HG02885 (cell line): ENCODE measurements around the gene RPL34.
A peak's percentile ranks its signal among the peaks of the same experiment; 100 is the strongest.
"Not testable (repeated sequence)": the region's sequence is repeated elsewhere in the genome, so short reads cannot be mapped to it uniquely, and the experiment has no call there.

Experiments
- ATAC-seq: cut with Tn5 transposase; IDR thresholded peaks from one replicate; pipeline ENCODE4 v1.9.1; 2021; ENCODE audit warnings: mild to moderate bottlenecking; ENCODE audit not compliant: unreplicated experiment, poor library complexity

The RPL34 gene

GRCh38 chr4:108620101-108620932 is at the start of gene RPL34:
Gene RPL34, plus strand, starts transcription at chr4:108620576. Its CDS starts 1,384 bp downstream, at chr4:108621960.
- ATAC-seq = peak; percentile 100

- ATAC-seq = no peak
These were observed 49.3 kb upstream of the RPL34 start for GRCh38 chr4:108570993-108571569.

- no peak for ATAC-seq
These were observed 46.0 kb upstream of the RPL34 start for GRCh38 chr4:108574402-108574801.

GRCh38 chr4:108581083-108581482 is 39.3 kb upstream of the RPL34 start:
- ATAC-seq = no peak

GRCh38 chr4:108586778-108587177 is 33.6 kb upstream of the RPL34 start:
- ATAC-seq = no peak

GRCh38 chr4:108588878-108589277 is 31.5 kb upstream of the RPL34 start:
- ATAC-seq = no peak

GRCh38 chr4:108589961-108590360 is 30.4 kb upstream of the RPL34 start:
- no peak for ATAC-seq

GRCh38 chr4:108590776-108591175 is 29.6 kb upstream of the RPL34 start:
- ATAC-seq = no peak

GRCh38 chr4:108592674-108592986 is 27.7 kb upstream of the RPL34 start:
- no peak for ATAC-seq

GRCh38 chr4:108594296-108594695 is 26.1 kb upstream of the RPL34 start:
- not testable (repeated sequence) for ATAC-seq

GRCh38 chr4:108596344-108596743 is 24.0 kb upstream of the RPL34 start:
- no peak for ATAC-seq

GRCh38 chr4:108601106-108601505 is 19.3 kb upstream of the RPL34 start:
- no peak for ATAC-seq

GRCh38 chr4:108601532-108601931 is 18.8 kb upstream of the RPL34 start:
- ATAC-seq = no peak

GRCh38 chr4:108602163-108602562 is 18.2 kb upstream of the RPL34 start:
- ATAC-seq = no peak

- ATAC-seq = no peak
These were observed 13.1 kb upstream of the RPL34 start for GRCh38 chr4:108607079-108607815.

GRCh38 chr4:108611365-108611764 is 9.0 kb upstream of the RPL34 start:
- no peak for ATAC-seq

- no peak for ATAC-seq
These were observed 8.0 kb upstream of the RPL34 start for GRCh38 chr4:108612365-108612764.

- ATAC-seq = peak; percentile 11
These were observed 840 bp upstream of the RPL34 start for GRCh38 chr4:108619372-108620100.

GRCh38 chr4:108620933-108621905 is 843 bp downstream of the RPL34 start:
- no peak for ATAC-seq

- no peak for ATAC-seq
These were observed 1.6 kb downstream of the RPL34 start for GRCh38 chr4:108622022-108622421.
